ENCODE data around the gene FBXO11. TPM values are rescaled to one million over a fixed set of nuclear protein-coding genes. Genes with fewer than 3 reads are reported as not detected.
A peak's percentile ranks its signal among the peaks of the same experiment; 100 is the strongest.

FBXO11 gene
- total RNA-seq, 2 experiments from 2014 or later = 47.3 to 48.1 TPM

DNA sequence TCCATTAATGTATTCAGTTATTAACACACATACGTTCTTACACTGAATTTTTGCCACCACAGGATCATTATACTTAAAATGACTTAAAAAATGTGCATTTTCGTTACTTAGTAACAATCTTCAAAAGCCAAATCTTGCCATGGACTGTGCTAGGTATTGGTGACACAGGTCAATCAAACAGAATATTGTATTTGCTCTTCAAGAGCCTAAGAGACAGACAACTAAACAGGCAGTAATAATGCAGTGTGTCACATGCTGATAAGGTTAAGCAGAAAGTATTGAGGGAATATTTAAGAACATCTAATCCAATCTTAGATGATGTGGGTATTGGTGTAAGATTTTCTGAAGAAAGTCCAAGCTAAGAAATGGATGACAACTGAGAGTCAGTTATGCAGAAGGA lies 56.9 kb downstream of the FBXO11 start:
- ChIA-PET POLR2A (no interaction called here), CTCF (interaction anchor here (1.0 to 1.4 kb wide), 3 partner anchors 9 to 50 kb away, joined by 3 to 5 read pairs (median 4); no protein-coding TSS in a partner anchor)
- DNase-seq = no peak
- intact Hi-C loops (cut with micrococcal nuclease) = no loop called here
- H3K27ac Mint-ChIP-seq = no peak overlapping the region
- ATAC-seq = no peak
- peaks cover 15% of the 10 kb centered on the region for H3K36me3 Mint-ChIP-seq (ENCODE audit: low read depth)
- TF ChIP-seq, protein P1, sequence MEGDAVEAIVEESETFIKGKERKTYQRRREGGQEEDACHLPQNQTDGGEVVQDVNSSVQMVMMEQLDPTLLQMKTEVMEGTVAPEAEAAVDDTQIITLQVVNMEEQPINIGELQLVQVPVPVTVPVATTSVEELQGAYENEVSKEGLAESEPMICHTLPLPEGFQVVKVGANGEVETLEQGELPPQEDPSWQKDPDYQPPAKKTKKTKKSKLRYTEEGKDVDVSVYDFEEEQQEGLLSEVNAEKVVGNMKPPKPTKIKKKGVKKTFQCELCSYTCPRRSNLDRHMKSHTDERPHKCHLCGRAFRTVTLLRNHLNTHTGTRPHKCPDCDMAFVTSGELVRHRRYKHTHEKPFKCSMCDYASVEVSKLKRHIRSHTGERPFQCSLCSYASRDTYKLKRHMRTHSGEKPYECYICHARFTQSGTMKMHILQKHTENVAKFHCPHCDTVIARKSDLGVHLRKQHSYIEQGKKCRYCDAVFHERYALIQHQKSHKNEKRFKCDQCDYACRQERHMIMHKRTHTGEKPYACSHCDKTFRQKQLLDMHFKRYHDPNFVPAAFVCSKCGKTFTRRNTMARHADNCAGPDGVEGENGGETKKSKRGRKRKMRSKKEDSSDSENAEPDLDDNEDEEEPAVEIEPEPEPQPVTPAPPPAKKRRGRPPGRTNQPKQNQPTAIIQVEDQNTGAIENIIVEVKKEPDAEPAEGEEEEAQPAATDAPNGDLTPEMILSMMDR (IDR thresholded peaks at IDR 0.05) = no peak
- no peak overlapping the region for H3K4me3 Mint-ChIP-seq
- H3K9me3 Mint-ChIP-seq = no peaks in the 10 kb centered on the region
- no peaks in the 10 kb centered on the region for H3K27me3 Mint-ChIP-seq
- H3K4me1 Mint-ChIP-seq (ENCODE audit: low read depth) = peaks cover 40% of the 10 kb centered on the region

DNA sequence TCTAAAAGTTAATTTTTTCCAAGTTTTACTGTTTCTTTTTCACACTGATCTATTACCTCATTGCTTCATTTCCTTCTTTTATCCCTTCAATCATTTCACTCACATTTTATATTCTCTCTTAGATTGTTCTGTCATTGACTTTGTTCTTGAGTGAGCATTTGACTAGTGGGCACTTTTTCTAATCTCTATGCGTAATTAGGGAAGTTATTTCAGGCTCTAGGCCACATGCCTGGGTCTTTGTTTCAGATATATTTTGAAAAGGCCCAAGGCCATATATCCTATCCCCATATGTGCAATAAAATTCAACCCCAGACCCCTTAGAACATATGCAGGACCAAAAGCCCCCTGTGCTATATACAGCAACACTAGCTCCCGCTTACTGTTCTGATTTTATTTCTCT lies 62.1 kb downstream of the FBXO11 start:
- TF ChIP-seq, protein P1 (IDR thresholded peaks at IDR 0.05) = no peak
- ChIA-PET CTCF (no interaction called here), POLR2A (no interaction called here)
- peaks cover 33% of the 10 kb centered on the region for H3K4me1 Mint-ChIP-seq (ENCODE audit: low read depth)
- no peak overlapping the region for H3K4me3 Mint-ChIP-seq
- no peak for DNase-seq
- no peaks in the 10 kb centered on the region for H3K27me3 Mint-ChIP-seq
- no peak for ATAC-seq
- H3K9me3 Mint-ChIP-seq = no peaks in the 10 kb centered on the region
- H3K27ac Mint-ChIP-seq = peak overlapping the region; percentile 3
- intact Hi-C loops (cut with micrococcal nuclease) = no loop called here
- H3K36me3 Mint-ChIP-seq (ENCODE audit: low read depth) = peaks cover 11% of the 10 kb centered on the region

DNA sequence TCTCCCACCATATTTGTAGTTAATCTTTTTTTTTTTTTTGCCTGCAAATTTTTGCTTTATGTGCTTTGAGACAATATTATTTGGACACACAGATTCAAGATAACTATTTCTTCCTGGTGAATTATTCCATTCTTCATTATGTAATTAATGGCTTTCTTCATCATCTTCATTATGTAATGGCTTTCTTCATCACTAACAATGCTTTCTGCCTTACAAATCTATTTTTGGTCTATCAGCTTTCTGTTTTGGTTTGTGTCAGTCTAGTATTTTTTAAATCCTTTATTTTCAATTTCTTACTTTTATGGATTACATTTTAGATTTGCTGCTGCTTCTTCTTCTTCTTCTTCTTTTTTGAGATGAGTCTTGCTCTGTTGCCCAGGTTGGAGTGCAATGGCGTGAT lies 62.9 kb downstream of the FBXO11 start:
- TF ChIP-seq, protein P1 (IDR thresholded peaks at IDR 0.05) = no peak
- peaks cover 15% of the 10 kb centered on the region for H3K36me3 Mint-ChIP-seq (ENCODE audit: low read depth)
- H3K4me1 Mint-ChIP-seq (ENCODE audit: low read depth) = peaks cover 33% of the 10 kb centered on the region
- H3K27ac Mint-ChIP-seq = peak overlapping the region; percentile 42
- no peak for ATAC-seq
- no peak for DNase-seq
- intact Hi-C loops (cut with micrococcal nuclease) = no loop called here
- ChIA-PET POLR2A (interaction anchor here (1.0 kb wide), 1 partner anchor 60 kb away, joined by 3 read pairs; no protein-coding TSS in a partner anchor), CTCF (interaction anchor here (1.5 to 1.8 kb wide), 2 partner anchors 262 to 265 kb away, joined by 3 to 6 read pairs; no protein-coding TSS in a partner anchor)
- no peaks in the 10 kb centered on the region for H3K9me3 Mint-ChIP-seq
- no peak overlapping the region for H3K4me3 Mint-ChIP-seq
- H3K27me3 Mint-ChIP-seq = no peaks in the 10 kb centered on the region

DNA sequence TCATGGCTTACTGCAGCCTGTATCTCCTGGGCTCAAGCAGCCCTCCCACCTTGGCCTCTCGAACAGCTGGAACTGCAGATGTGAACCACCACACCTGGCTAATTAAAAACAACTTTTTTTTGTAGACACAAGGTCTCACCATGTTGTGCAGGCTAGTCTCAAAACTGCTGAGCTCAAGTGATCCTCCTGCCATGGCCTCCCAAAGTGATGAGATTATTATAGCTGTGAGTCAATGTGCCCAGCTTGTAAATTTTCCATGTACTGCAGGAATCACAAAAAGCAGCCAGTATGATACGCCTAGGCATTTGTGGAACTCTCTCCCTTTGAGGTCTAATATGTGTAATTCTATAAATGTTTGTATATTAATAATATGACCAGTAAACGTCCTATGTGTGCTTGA lies 63.5 kb downstream of the FBXO11 start:
- no peaks in the 10 kb centered on the region for H3K27me3 Mint-ChIP-seq
- H3K36me3 Mint-ChIP-seq (ENCODE audit: low read depth) = peaks cover 13% of the 10 kb centered on the region
- no peaks in the 10 kb centered on the region for H3K9me3 Mint-ChIP-seq
- ATAC-seq = no peak
- TF ChIP-seq, protein P1 (IDR thresholded peaks at IDR 0.05) = no peak
- no peak for DNase-seq
- intact Hi-C loops (cut with micrococcal nuclease) = no loop called here
- H3K4me1 Mint-ChIP-seq (ENCODE audit: low read depth) = peaks cover 33% of the 10 kb centered on the region
- peak overlapping the region; percentile 59 for H3K27ac Mint-ChIP-seq
- POLR2A ChIA-PET = interaction anchor here (1.0 kb wide), 1 partner anchor 60 kb away, joined by 3 read pairs; no protein-coding TSS in a partner anchor
- no peak overlapping the region for H3K4me3 Mint-ChIP-seq
- CTCF ChIA-PET = interaction anchor here (1.4 to 1.8 kb wide), 4 partner anchors 14 to 265 kb away, joined by 3 to 6 read pairs (median 4); no protein-coding TSS in a partner anchor

DNA sequence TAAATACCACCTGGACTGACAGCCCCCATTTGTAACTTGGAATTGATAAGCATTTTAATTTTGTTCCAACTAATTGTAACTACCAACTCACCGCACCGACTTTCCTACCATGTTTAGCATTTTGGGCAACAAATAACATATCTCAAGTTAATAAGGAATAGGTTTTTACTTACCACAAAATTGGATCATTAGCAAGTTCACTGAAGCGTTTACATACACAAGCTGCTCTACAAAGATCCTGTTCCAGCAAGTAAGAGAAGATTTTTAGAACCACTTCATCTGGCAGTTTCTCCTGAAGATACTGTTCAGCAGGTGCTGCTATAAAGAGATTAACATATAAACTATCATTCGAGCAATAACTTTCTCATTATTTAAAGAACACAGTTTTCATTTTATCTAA lies 67.6 kb downstream of the FBXO11 start:
- H3K9me3 Mint-ChIP-seq = no peaks in the 10 kb centered on the region
- H3K27me3 Mint-ChIP-seq = no peaks in the 10 kb centered on the region
- intact Hi-C loops (cut with micrococcal nuclease) = no loop called here
- H3K27ac Mint-ChIP-seq = no peak overlapping the region
- ChIA-PET POLR2A (interaction anchor here (0.6 kb wide), 1 partner anchor 74 kb away, joined by 3 read pairs; no protein-coding TSS in a partner anchor), CTCF (interaction anchor here (1.2 kb wide), 1 partner anchor 18 kb away, joined by 3 read pairs; no protein-coding TSS in a partner anchor)
- peaks cover 21% of the 10 kb centered on the region for H3K4me1 Mint-ChIP-seq (ENCODE audit: low read depth)
- peaks cover 30% of the 10 kb centered on the region for H3K36me3 Mint-ChIP-seq (ENCODE audit: low read depth)
- H3K4me3 Mint-ChIP-seq = no peak overlapping the region
- TF ChIP-seq, protein P1 (IDR thresholded peaks at IDR 0.05) = no peak
- DNase-seq (no peak), ATAC-seq (no peak)

All from activated CD8-positive, alpha-beta T cell treated with anti-CD3 and anti-CD28 coated beads for 36 hours (primary cell).